HepG2 (cell line): Measurements from ENCODE around the gene SCN8A. TPM values are rescaled to one million over a fixed set of nuclear protein-coding genes. Genes with fewer than 3 reads are reported as not detected.

Experiments
- ARNT ChIP-seq: fragments of 450-650 bp; IDR thresholded peaks from 2 replicates; pipeline ENCODE4 v1.6.1; 2017
- BATF2 ChIP-seq: sonication (generic); formaldehyde crosslinking; IDR thresholded peaks from 2 replicates; pipeline ENCODE4 v1.8.0; 2022; ENCODE audit warnings: mild to moderate bottlenecking, missing genetic modification reagents, moderate library complexity
- FOXO4 ChIP-seq: sonication (generic); formaldehyde crosslinking; conservative IDR thresholded peaks from 2 replicates; pipeline ENCODE4 v1.8.1; 2023; ENCODE audit warnings: missing genetic modification reagents
- JUND ChIP-seq: sonication (generic); formaldehyde crosslinking; IDR thresholded peaks from 2 replicates; pipeline ENCODE4 v1.8.0; 2022; ENCODE audit warnings: mild to moderate bottlenecking, missing genetic modification reagents
- PHB2 ChIP-seq: fragments of 450-650 bp; IDR thresholded peaks from 2 replicates; pipeline ENCODE4 v1.6.1; 2018; ENCODE audit not compliant: partially characterized antibody
- SMYD3 ChIP-seq: sonication (generic); formaldehyde crosslinking; IDR thresholded peaks from 2 replicates; pipeline ENCODE4 v1.8.1; 2023; ENCODE audit warnings: mild to moderate bottlenecking, missing genetic modification reagents
- TAF15 ChIP-seq: fragments of 200-400 bp; formaldehyde crosslinking; IDR thresholded peaks from one replicate; pipeline ENCODE4 v1.6.1; 2018; ENCODE audit warnings: mild to moderate bottlenecking, low read depth, low read length; ENCODE audit not compliant: poor library complexity, severe bottlenecking
- THAP11 ChIP-seq: IDR thresholded peaks from 2 replicates; pipeline ENCODE4 v1.6.1; 2016; ENCODE audit warnings: missing biosample characterization, missing genetic modification reagents
- YY1 ChIP-seq: IDR thresholded peaks from 2 replicates; pipeline ENCODE4 v1.6.1; 2011; ENCODE audit warnings: low read length, low read depth, moderate library complexity, mild to moderate bottlenecking; ENCODE audit not compliant: insufficient read depth, insufficient replicate concordance
- ZFP36L1 ChIP-seq: sonication (generic); formaldehyde crosslinking; IDR thresholded peaks from 2 replicates; pipeline ENCODE4 v1.8.0; 2022; ENCODE audit warnings: mild to moderate bottlenecking, missing genetic modification reagents, moderate library complexity
- ZFY ChIP-seq: sonication (generic); formaldehyde crosslinking; IDR thresholded peaks from 2 replicates; pipeline ENCODE4 v1.4.0; 2020; ENCODE audit warnings: missing genetic modification reagents
- ZNF329 ChIP-seq: sonication (generic); formaldehyde crosslinking; IDR thresholded peaks from 2 replicates; pipeline ENCODE4 v1.9.0; 2021; ENCODE audit warnings: low read depth, mild to moderate bottlenecking, missing genetic modification reagents
- ZNF333 ChIP-seq: sonication (generic); formaldehyde crosslinking; IDR thresholded peaks from 2 replicates; pipeline ENCODE4 v1.4.0; 2020; ENCODE audit warnings: mild to moderate bottlenecking, missing genetic modification reagents, borderline replicate concordance
- ZNF446 ChIP-seq: sonication (generic); formaldehyde crosslinking; IDR thresholded peaks from 2 replicates; pipeline ENCODE4 v1.5.0; 2020; ENCODE audit warnings: mild to moderate bottlenecking, missing genetic modification reagents
- ZNF607 ChIP-seq: sonication (generic); formaldehyde crosslinking; IDR thresholded peaks from 2 replicates; pipeline ENCODE4 v1.5.1; 2020; ENCODE audit warnings: missing genetic modification reagents, mild to moderate bottlenecking, borderline replicate concordance
- ZNF614 ChIP-seq: IDR thresholded peaks from 2 replicates; pipeline ENCODE4 v1.6.1; 2018; ENCODE audit warnings: missing biosample characterization, missing genetic modification reagents, inconsistent platforms, borderline replicate concordance
- ZNF629 ChIP-seq: sonication (generic); formaldehyde crosslinking; conservative IDR thresholded peaks from 2 replicates; pipeline ENCODE4 v1.5.0; 2020; ENCODE audit warnings: missing genetic modification reagents
- ZNF644 ChIP-seq: IDR thresholded peaks from 2 replicates; pipeline ENCODE4 v1.6.1; 2016; ENCODE audit warnings: low read depth
- ZNF704 ChIP-seq: sonication (generic); formaldehyde crosslinking; IDR thresholded peaks from 2 replicates; pipeline ENCODE4 v1.8.1; 2023; ENCODE audit warnings: mild to moderate bottlenecking, inconsistent platforms, moderate library complexity, missing genetic modification reagents, borderline replicate concordance
- ZNF776 ChIP-seq: sonication (generic); formaldehyde crosslinking; IDR thresholded peaks from 2 replicates; pipeline ENCODE4 v1.4.0; 2020; ENCODE audit warnings: mild to moderate bottlenecking, missing genetic modification reagents
- ZNF782 ChIP-seq: sonication (generic); formaldehyde crosslinking; IDR thresholded peaks from 2 replicates; pipeline ENCODE4 v1.4.0; 2020; ENCODE audit warnings: missing genetic modification reagents, mild to moderate bottlenecking, borderline replicate concordance
- polyA plus RNA-seq, 8 experiments: library from polyadenylated mRNA; depleted of rRNA in 3 of 8; stranded (reverse) in 7 of 8; unstranded in 1 of 8; fragments of >200 nt; fragmentation: Illumina TruSeq in 4 of 8; extraction: Trizol in 4 of 8; gene quantifications; 2 replicates each; pipeline versions ENCODE4 v1.2.1 to v1.2.3, GENCODE V29; 2011 to 2016; ENCODE audit warnings: low read depth in 4 of 8, missing spikeins in 1 of 8, mixed read lengths in 1 of 8; ENCODE audit not compliant: insufficient read depth in 1 of 8
- total RNA-seq, 5 experiments: library from RNA; depleted of rRNA; stranded (reverse); fragments of >200 nt; fragmentation: Illumina TruSeq; extraction: Trizol; gene quantifications; 2 replicates each; pipeline ENCODE4 v1.2.3, GENCODE V29; 2016; ENCODE audit warnings: low read depth in 1 of 5
- TF ChIP-seq, protein P1 (sequence below): sonication (generic); formaldehyde crosslinking; IDR thresholded peaks from 2 replicates; pipeline ENCODE4 v1.8.0; 2022; ENCODE audit warnings: mild to moderate bottlenecking, missing genetic modification reagents; ENCODE audit not compliant: insufficient replicate concordance
- TF ChIP-seq, protein P2 (sequence below), 2 experiments: sonication (generic) in 1 of 2; formaldehyde crosslinking in 1 of 2; IDR thresholded peaks; 2 replicates each; pipeline versions ENCODE4 v1.4.0 to v1.6.1; 2018 to 2020; ENCODE audit warnings: missing genetic modification reagents in 2 of 2, borderline replicate concordance in 1 of 2, low read depth in 1 of 2, mild to moderate bottlenecking in 1 of 2, missing biosample characterization in 1 of 2

Gene SCN8A
- total and polyA plus RNA-seq, 2 of the 13 experiments (the other 11 are each of a cell fraction or from before 2014, with no cell fraction given), result 0.57 to 1.4 TPM

- TF ChIP-seq ZNF704 (CRISPR knock-in tag) (no peak), FOXO4 (no peak), JUND (CRISPR knock-in tag) (no peak), ZNF329 (CRISPR knock-in tag) (no peak), ZNF333 (CRISPR knock-in tag) (no peak), ZNF644 (CRISPR knock-in tag) (no peak), YY1 (peak; percentile 91), ZNF614 (CRISPR knock-in tag) (no peak), ZNF446 (no peak), BATF2 (CRISPR knock-in tag) (no peak), PHB2 (no peak), ZFY (CRISPR knock-in tag) (peak; percentile 16; the same call in 1 of the 2 replicates), ARNT (no peak), TAF15 (no peak), ZNF629 (CRISPR knock-in tag) (no peak), ZNF782 (no peak), ZFP36L1 (CRISPR knock-in tag) (no peak), SMYD3 (CRISPR knock-in tag) (no peak), ZNF776 (CRISPR knock-in tag) (no peak), THAP11 (CRISPR knock-in tag) (no peak), ZNF607 (CRISPR knock-in tag) (no peak)
- TF ChIP-seq, protein P1, sequence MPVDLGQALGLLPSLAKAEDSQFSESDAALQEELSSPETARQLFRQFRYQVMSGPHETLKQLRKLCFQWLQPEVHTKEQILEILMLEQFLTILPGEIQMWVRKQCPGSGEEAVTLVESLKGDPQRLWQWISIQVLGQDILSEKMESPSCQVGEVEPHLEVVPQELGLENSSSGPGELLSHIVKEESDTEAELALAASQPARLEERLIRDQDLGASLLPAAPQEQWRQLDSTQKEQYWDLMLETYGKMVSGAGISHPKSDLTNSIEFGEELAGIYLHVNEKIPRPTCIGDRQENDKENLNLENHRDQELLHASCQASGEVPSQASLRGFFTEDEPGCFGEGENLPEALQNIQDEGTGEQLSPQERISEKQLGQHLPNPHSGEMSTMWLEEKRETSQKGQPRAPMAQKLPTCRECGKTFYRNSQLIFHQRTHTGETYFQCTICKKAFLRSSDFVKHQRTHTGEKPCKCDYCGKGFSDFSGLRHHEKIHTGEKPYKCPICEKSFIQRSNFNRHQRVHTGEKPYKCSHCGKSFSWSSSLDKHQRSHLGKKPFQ (CRISPR knock-in tag), result no peak
- TF ChIP-seq, protein P2, sequence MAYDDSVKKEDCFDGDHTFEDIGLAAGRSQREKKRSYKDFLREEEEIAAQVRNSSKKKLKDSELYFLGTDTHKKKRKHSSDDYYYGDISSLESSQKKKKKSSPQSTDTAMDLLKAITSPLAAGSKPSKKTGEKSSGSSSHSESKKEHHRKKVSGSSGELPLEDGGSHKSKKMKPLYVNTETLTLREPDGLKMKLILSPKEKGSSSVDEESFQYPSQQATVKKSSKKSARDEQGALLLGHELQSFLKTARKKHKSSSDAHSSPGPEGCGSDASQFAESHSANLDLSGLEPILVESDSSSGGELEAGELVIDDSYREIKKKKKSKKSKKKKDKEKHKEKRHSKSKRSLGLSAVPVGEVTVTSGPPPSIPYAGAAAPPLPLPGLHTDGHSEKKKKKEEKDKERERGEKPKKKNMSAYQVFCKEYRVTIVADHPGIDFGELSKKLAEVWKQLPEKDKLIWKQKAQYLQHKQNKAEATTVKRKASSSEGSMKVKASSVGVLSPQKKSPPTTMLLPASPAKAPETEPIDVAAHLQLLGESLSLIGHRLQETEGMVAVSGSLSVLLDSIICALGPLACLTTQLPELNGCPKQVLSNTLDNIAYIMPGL (CRISPR knock-in tag; IDR thresholded peaks at IDR 0.05; ENCODE audit: borderline replicate concordance in 1 of 2, low read depth in 1 of 2), result no peak
These were observed at the start of gene SCN8A (continued) for GRCh38 chr12:51591016-51591901.
